Measurements from ENCODE around the gene CADPS2. TPM values are rescaled to one million over a fixed set of nuclear protein-coding genes. Genes with fewer than 3 reads are reported as not detected.
"Not testable (repeated sequence)": the region's sequence is repeated elsewhere in the genome, so short reads cannot be mapped to it uniquely, and the experiment has no call there.

The CADPS2 gene
- total and polyA plus RNA-seq, 8 donors: 7.0 to 57.8 (median 29.7) TPM

GRCh38 chr7:122290476-122290875, 595.8 kb downstream of the CADPS2 start:
- Histone ChIP-seq H3K27ac (no peak overlapping the region), H3K9me3 (peaks cover 0 to 25% (median 15%) of the 10 kb centered on the region in 4 donors), H3K4me3 (no peak overlapping the region), H3K4me1 (no peaks in the 10 kb centered on the region), H3K27me3 (peaks cover 0 to 4% (median 0%) of the 10 kb centered on the region in 3 donors), H3K36me3 (no peaks in the 10 kb centered on the region)
- DNase-seq: no peak
- 77 to 94% (median 86%) methylated on average over 1 of the region's 1 CpG for whole genome bisulfite sequencing, 5 donors
- intact Hi-C loops (cut with DNase I; ENCODE audit: low total_unique reads): no loop called here
- no peak for TF ChIP-seq POLR2AphosphoS5 (IDR thresholded peaks at IDR 0.05)
- no peak for TF ChIP-seq CTCF (IDR thresholded peaks at IDR 0.05)
- TF ChIP-seq POLR2A (IDR thresholded peaks at IDR 0.05): no peak
- no peak for TF ChIP-seq EP300 (IDR thresholded peaks at IDR 0.05)

GRCh38 chr7:122289426-122289825, 596.8 kb downstream of the CADPS2 start:
- Histone ChIP-seq H3K27me3 (no peaks in the 10 kb centered on the region), H3K4me3 (no peak overlapping the region), H3K36me3 (no peaks in the 10 kb centered on the region), H3K4me1 (no peaks in the 10 kb centered on the region), H3K9me3 (peaks cover 0 to 25% (median 15%) of the 10 kb centered on the region in 4 donors), H3K27ac (no peak overlapping the region)
- WGBS, 5 donors: 77 to 88% (median 82%) methylated on average over 1 of the region's 1 CpG
- TF ChIP-seq POLR2A (IDR thresholded peaks at IDR 0.05) (no peak), EP300 (IDR thresholded peaks at IDR 0.05) (no peak), CTCF (IDR thresholded peaks at IDR 0.05) (no peak), POLR2AphosphoS5 (IDR thresholded peaks at IDR 0.05) (no peak)
- intact Hi-C loops (cut with DNase I; ENCODE audit: low total_unique reads): no loop called here
- DNase-seq: no peak

GRCh38 chr7:122284608-122285007, 601.7 kb downstream of the CADPS2 start:
- 72 to 90% (median 81%) methylated on average over 13 to 18 of the region's 24 CpGs for WGBS, 5 donors
- H3K27ac ChIP-seq; intact Hi-C loops (cut with DNase I; ENCODE audit: low total_unique reads); H3K36me3 ChIP-seq; H3K4me1 ChIP-seq; H3K4me3 ChIP-seq; H3K27me3 ChIP-seq; H3K9me3 ChIP-seq; DNase-seq: not testable (repeated sequence)

GRCh38 chr7:122273117-122273516, 613.1 kb downstream of the CADPS2 start:
- intact Hi-C loops (cut with DNase I; ENCODE audit: low total_unique reads): no loop called here
- DNase-seq: no peak
- Histone ChIP-seq H3K27me3 (no peaks in the 10 kb centered on the region), H3K27ac (no peak overlapping the region), H3K4me1 (no peaks in the 10 kb centered on the region), H3K36me3 (no peaks in the 10 kb centered on the region), H3K4me3 (no peak overlapping the region), H3K9me3 (no peaks in the 10 kb centered on the region)
- no peak for TF ChIP-seq CTCF (IDR thresholded peaks at IDR 0.05)
- no peak for TF ChIP-seq POLR2AphosphoS5 (IDR thresholded peaks at IDR 0.05)
- TF ChIP-seq POLR2A (IDR thresholded peaks at IDR 0.05): no peak
- TF ChIP-seq EP300 (IDR thresholded peaks at IDR 0.05): no peak
- 80 to 89% (median 87%) methylated on average over 2 of the region's 2 CpGs for WGBS, 5 donors

GRCh38 chr7:122269241-122269640, 617.0 kb downstream of the CADPS2 start:
- 50 to 84% (median 71%) methylated on average over 1 of the region's 1 CpG for WGBS, 5 donors
- Histone ChIP-seq H3K27me3 (no peaks in the 10 kb centered on the region), H3K36me3 (no peaks in the 10 kb centered on the region), H3K4me1 (no peaks in the 10 kb centered on the region), H3K27ac (no peak overlapping the region), H3K9me3 (no peaks in the 10 kb centered on the region), H3K4me3 (no peak overlapping the region)
- TF ChIP-seq POLR2A (IDR thresholded peaks at IDR 0.05) (no peak), EP300 (IDR thresholded peaks at IDR 0.05) (no peak), CTCF (IDR thresholded peaks at IDR 0.05) (no peak), POLR2AphosphoS5 (IDR thresholded peaks at IDR 0.05) (no peak)
- intact Hi-C loops (cut with DNase I; ENCODE audit: low total_unique reads): no loop called here
- DNase-seq: no peak

Small RNAs within 50 kb of the gene (small RNA-seq; reads per million reads assigned to genes)
- gene AC006463.1: 0 reads per million in 4 donors

Other genes starting within 250 kb of the CADPS2 start
- 10 to 100 TPM in 2 of 5 donors, 1 to 10 TPM in 2, under 1 TPM in 1; 0.58 to 15.8 (median 7.2) TPM for gene RNF133, start 187.3 kb downstream of the CADPS2 start, total RNA-seq
- gene RNF133, start 187.3 kb downstream of the CADPS2 start, polyA plus RNA-seq: not detected
- 10 to 100 TPM in 1 of 5 donors, 1 to 10 TPM in 2, not detected in 2; 2.9 to 10.3 (median 4.1) TPM for gene RNF148, start 183.5 kb downstream of the CADPS2 start, total RNA-seq
- under 1 TPM in 1 of 3 donors, not detected in 2; 0.15 TPM for gene RNF148, start 183.5 kb downstream of the CADPS2 start, polyA plus RNA-seq
- gene TAS2R16, start 109.2 kb upstream of the CADPS2 start, total RNA-seq: not detected
- gene TAS2R16, start 109.2 kb upstream of the CADPS2 start, polyA plus RNA-seq: not detected